ENCODE data around the gene GLRX5. TPM values are rescaled to one million over a fixed set of nuclear protein-coding genes. Genes with fewer than 3 reads are reported as not detected.

GLRX5 gene
- total RNA-seq, 1 donor from 2014 or later, result 23.7 TPM

DNA sequence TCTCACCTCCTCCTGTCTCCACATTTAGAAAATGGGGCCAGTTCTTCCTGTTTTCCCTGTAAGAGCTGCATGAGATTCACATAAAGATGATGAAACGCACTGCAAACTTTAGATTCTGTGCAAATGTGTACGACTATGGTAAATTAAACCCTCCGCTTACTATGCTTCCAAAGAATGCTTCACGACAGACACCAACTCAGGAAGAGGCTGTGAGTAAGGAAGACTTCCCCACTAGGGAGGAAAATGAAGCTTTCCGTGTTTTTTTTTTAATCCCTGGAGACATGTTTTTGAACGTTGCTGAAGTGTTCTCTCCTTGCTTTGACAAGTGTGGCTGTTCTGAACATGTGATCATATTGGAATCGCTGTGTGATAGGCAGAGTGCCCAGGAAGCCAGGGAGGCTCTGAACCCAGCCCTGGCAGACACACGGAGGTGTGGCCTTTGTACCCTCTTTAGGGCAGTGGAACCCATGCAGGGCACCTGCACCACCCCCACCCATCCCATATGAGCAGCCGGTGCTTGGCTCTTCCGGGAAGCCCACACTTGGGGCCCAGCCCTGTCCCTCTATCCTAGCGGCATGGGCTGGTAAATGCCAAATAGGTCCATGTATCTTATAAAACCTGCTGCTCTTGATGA is 10.9 kb upstream of the GLRX5 start:
- DNase-seq (peak; percentile 60), ATAC-seq (peak; percentile 57 to 59)
- intact Hi-C loops (cut with DNase I), result no loop called here
- TF ChIP-seq CTCF (IDR thresholded peaks at IDR 0.05), result no peak
- Histone ChIP-seq H3K27me3 (ENCODE audit: low read depth) (no peaks in the 10 kb centered on the region), H3K4me1 (peaks cover 84% of the 10 kb centered on the region), H3K9me3 (no peaks in the 10 kb centered on the region), H3K27ac (peak overlapping the region; percentile 63), H3K36me3 (no peaks in the 10 kb centered on the region), H3K4me3 (peak overlapping the region; percentile 0)

- Histone ChIP-seq H3K36me3 (no peaks in the 10 kb centered on the region), H3K27ac (peak overlapping the region; percentile 63), H3K9me3 (no peaks in the 10 kb centered on the region), H3K4me1 (peaks cover 74% of the 10 kb centered on the region), H3K27me3 (ENCODE audit: low read depth) (no peaks in the 10 kb centered on the region), H3K4me3 (no peak overlapping the region)
- TF ChIP-seq CTCF (IDR thresholded peaks at IDR 0.05), result no peak
- ATAC-seq (no peak), DNase-seq (no peak)
- intact Hi-C loops (cut with DNase I), result loop anchor here (5.0 kb wide), 1 partner anchor 83 kb away; no protein-coding TSS in a partner anchor
Observed at GRCh38 chr14:95524706-95525512, 9.9 kb upstream of the GLRX5 start.

- TF ChIP-seq CTCF (IDR thresholded peaks at IDR 0.05), result no peak
- ATAC-seq (no peak), DNase-seq (no peak)
- no peaks in the 10 kb centered on the region for H3K9me3 ChIP-seq
- no peak overlapping the region for H3K4me3 ChIP-seq
- H3K27ac ChIP-seq, result no peak overlapping the region
- peaks cover 68% of the 10 kb centered on the region for H3K4me1 ChIP-seq
- H3K27me3 ChIP-seq (ENCODE audit: low read depth), result no peaks in the 10 kb centered on the region
- H3K36me3 ChIP-seq, result no peaks in the 10 kb centered on the region
- intact Hi-C loops (cut with DNase I), result loop anchor here (5.0 kb wide), 1 partner anchor 84 kb away; no protein-coding TSS in a partner anchor
Observed at GRCh38 chr14:95525999-95526398, 8.9 kb upstream of the GLRX5 start.

GRCh38 chr14:95526483-95527386 is 8.1 kb upstream of the GLRX5 start:
- Histone ChIP-seq H3K27me3 (ENCODE audit: low read depth) (no peaks in the 10 kb centered on the region), H3K4me3 (peak overlapping the region; percentile 14), H3K9me3 (no peaks in the 10 kb centered on the region), H3K4me1 (peaks cover 68% of the 10 kb centered on the region), H3K36me3 (no peaks in the 10 kb centered on the region), H3K27ac (peak overlapping the region; percentile 63)
- DNase-seq (no peak), ATAC-seq (peak; percentile 7 to 51)
- intact Hi-C loops (cut with DNase I), result loop anchor here (5.0 kb wide), 1 partner anchor 84 kb away; no protein-coding TSS in a partner anchor
- TF ChIP-seq CTCF (IDR thresholded peaks at IDR 0.05), result no peak

DNA sequence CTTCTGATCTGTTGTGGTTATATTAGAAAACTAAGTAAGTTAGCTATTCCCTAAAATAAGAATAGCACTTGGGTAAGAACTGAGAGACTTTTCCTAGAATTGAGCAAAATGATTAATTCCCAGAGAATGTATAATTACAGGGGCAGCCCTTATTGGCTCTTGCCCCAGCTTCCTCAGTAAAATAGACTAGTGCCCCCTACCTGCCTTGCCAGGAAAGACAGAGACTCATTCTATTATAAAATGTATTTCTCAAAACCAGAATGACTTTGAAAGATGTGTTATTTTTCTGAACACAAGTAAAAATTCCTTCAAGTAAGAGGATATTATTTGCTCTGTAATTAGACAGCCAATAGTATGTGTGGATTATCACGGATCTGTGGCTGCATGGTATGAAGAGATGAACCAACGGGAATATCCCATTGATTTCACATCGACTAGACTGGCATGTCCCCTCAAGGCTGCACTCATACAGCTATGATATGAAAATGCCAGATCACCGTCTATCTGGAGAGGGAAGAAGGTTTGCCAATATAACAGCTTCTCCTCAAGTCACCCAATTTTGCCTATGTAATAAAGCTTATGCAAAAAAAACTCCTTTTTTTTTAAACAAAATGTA is 7.4 kb upstream of the GLRX5 start:
- Histone ChIP-seq H3K27me3 (ENCODE audit: low read depth) (no peaks in the 10 kb centered on the region), H3K36me3 (no peaks in the 10 kb centered on the region), H3K27ac (peak overlapping the region; percentile 63), H3K4me1 (peaks cover 68% of the 10 kb centered on the region), H3K4me3 (peak overlapping the region; percentile 14), H3K9me3 (no peaks in the 10 kb centered on the region)
- peak; percentile 47 to 60 for ATAC-seq
- no peak for DNase-seq
- intact Hi-C loops (cut with DNase I), result loop anchor here (5.0 kb wide), 1 partner anchor 85 kb away; no protein-coding TSS in a partner anchor
- TF ChIP-seq CTCF (IDR thresholded peaks at IDR 0.05), result peak; percentile 83

Measured in lower lobe of right lung (tissue), 2 donors.